ENCODE data around the gene CD200.

CD200 gene

DNA sequence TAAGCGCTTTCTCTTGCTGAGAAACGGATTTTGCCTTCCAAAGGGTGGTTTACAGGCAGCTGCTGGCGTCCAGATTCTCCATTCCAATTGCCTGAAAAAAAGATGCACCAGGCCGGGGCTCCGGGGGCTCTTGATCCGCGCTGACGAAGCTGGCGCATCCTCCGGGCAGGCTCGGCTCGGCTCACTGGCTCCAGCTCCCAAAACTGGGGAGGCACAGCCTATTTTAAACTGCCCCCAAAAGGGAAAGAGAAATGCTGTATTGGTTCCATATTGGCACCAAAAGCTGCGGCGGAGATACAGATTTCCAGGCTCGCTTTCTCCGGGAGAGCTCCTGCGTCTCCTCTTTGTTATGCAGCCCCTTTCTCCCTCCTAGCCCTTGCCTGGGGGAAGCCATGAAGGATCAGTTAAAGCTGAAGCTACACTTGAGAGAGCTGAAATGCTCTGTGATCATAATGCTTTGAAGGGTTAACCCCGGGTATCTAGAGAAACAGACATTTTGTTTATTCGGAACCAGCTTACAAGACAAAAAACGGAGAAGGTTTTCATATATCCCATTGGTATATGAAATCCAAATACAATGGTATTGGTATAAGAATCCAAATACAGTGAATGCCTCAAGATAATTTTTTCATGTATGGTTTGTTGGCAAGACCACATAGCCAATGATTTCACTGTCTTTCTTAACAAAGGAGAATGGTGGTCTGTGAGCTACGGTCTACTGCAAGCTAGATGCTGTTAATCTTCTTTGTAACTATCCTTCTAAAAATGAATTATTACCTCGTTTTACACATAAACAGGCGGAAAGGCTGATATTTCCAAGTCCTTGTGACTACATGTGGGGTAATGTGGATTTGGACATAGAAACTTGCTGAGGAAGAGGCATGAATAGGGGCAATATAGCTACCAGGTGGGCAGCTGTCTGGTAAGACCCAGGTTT is 693 bp downstream of the CD200 start:
- peak in 1 of 2 experiments; percentile 62 for DNase-seq

- DNase-seq: no peak
These were observed 1.9 kb downstream of the CD200 start for GRCh38 chr3:112334691-112335433.

GRCh38 chr3:112335434-112335781 is 2.5 kb downstream of the CD200 start:
- DNase-seq: no peak

DNA sequence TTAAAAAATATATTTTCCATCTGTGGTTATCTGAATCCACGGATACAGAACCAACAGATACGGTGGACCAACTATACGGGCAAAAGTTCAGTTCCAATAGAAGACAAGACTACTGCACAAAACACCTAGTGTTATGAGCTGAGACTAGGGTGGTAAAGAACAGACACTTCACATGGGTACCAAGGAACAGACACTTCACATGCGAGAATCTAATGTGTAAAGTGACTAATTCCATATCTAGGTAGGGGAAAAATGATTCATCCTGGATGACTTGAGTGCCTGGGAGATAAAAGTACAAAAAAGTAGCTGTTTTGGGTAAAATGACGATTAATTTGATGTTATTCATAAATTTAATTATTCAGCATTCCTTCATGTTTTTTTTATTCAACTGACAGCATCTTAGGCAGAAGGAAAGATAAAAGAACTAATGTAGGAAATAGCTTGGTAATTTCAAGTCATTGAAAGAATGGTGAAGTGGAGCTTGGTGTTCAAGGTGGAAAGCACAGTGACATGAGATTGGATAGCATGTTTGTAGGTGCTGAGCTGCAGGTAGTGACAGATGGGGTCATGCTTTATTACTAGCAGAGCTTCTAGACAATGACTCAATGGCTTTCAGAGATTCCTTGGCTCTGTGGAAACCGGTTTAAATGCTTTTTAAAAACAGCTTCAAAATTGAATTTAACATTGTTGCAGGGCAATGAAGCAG is 5.2 kb downstream of the CD200 start:
- no peak for DNase-seq

GRCh38 chr3:112338727-112339056 is 5.7 kb downstream of the CD200 start:
- DNase-seq: no peak

DNA sequence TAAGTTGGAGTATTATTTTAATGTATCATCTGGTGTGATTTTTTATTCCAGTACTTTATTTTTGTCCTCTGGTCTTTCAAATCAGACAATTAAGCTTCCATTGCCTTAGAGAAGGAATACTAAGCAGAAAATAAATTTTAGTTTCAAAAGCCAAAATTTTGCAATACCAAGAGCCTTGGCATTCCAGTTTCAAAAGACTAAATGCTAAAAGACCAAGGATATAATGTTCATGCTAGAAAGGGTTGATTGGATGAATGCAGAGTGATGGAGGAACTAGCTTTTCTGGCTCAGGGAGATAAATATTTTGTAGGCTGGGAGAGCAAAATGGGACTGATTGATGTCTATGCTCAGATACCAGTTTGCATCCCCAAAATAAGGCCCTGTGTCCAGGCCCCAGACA is 6.2 kb downstream of the CD200 start:
- DNase-seq: no peak

GRCh38 chr3:112339609-112340008 is 6.7 kb downstream of the CD200 start:
- DNase-seq: no peak

- DNase-seq: no peak
These were observed 8.4 kb downstream of the CD200 start for GRCh38 chr3:112341386-112341785.

GRCh38 chr3:112345681-112346080 is 12.7 kb downstream of the CD200 start:
- no peak for DNase-seq

DNA sequence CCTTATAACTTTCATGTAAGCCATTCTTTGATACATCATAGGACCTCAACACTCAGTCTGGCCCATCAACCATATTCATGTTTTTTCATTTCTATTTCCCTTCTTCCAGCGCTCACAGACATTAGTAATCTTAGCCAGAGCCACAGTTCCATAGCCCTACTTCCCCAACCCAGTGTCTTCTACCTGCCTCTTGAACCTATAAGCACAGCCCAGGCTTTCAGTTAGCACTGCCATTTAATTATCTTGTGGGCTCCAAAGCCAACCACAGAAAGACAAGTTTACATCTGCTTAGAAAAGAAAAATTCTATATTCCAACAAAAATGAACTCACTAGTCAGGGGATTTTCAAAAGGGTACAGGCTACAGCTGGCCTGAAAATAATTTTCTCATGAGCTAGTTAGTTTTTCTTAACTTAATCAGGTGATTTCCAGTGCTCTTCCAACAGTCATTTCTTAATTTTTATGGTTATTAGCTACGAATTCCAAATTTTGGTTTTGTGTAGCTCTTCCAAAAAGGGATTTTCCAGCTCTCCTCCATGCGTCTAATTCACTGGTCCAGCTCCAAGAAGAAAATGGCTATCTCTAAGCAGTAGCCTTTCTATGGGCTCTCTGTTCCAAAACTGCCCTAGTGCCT is 13.7 kb downstream of the CD200 start:
- no peak for DNase-seq

DNA sequence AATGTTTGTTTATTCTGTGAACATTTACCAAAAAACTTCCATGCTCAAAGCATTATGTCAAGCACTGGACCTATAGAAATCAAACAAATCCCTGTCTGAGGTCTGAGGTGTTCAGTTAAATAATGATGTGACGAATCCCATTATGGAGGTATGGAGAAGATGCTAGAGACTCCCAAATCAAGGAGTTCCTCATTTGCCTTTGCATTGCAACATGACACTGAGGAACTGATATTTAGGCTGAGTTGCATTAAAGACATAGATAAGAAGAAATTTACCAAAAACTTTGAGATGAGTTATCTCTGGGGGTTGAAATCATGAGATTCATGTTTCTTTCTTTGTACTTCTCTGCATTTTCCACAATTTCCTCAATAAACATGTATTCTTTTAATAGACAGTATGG is 16.0 kb downstream of the CD200 start:
- no peak for DNase-seq

DNA sequence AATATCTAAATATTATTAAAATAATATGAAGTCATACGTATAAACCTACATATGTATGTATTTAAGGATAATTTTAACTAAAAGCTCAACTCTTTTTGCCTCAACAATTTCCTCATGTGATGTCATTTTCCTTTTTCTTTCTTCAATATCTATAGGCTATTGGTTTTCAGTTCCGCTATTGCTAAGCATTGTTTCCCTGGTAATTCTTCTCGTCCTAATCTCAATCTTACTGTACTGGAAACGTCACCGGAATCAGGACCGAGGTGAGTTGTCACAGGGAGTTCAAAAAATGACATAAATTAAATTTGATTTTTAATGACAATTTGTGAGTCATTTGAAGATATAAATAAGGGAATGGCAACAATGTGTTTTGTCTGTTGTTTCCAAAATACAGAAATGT is 16.6 kb downstream of the CD200 start:
- DNase-seq: no peak

- peak; percentile 82 to 93 for DNase-seq
These were observed 17.3 kb downstream of the CD200 start for GRCh38 chr3:112350018-112350810.

GRCh38 chr3:112351036-112351435 is 18.1 kb downstream of the CD200 start:
- peak in 1 of 2 experiments; percentile 28 for DNase-seq

DNA sequence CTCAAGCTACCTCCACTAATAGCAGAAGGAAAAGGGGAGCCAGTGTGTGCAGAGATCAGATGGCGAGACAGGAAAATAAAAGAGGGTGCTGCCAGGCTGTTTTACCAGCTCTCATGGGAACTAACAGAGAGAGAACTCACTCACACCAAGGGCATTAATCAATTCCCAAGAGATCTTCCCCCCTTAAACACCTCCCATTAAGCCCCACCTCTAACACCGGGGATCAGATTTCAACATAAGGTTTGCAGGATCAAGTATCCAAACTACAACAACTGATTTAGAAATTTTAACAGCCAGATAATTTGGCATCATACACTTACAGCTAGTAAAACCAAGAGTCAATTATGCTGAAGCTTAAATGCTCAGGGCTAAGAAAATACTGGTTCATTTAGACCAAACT is 18.9 kb downstream of the CD200 start:
- DNase-seq: peak; percentile 98 to 100

DNA sequence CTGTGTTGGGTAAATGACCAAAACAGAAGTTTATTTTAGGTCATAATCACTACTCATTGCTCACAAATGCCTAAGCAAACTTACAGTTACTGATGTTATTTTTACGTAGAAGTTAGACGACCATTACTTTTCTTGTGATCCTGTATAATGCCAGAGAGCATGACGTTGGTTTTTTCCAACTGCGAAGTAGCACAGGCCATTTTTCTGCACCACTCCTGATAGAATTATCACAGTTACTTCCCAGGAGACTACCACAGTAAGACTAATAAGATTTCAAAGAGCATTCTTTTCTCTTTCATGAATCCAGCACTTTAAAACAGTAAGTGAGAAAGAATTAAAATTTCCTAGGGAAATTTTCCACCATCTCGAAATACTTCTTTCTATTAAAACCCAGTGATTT is 19.8 kb downstream of the CD200 start:
- no peak for DNase-seq

DNA sequence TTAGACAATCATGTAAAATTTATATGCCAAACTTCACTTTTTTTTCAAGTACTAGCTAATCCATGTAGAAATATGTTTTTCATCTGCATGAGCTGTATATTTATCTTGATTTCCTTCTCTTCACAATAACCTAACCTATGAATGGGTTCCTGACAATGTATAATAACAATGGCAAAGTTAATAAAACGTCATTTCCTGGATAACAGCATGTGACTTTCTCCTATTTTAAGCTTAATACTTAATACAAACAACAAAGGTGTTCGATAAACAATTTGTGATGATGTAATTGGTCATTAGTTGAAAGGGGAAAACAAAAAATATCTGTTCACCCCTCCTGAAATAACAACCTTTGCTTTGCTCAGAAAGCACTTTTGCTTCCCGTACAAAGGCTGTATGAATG is 20.4 kb downstream of the CD200 start:
- DNase-seq: no peak

DNA sequence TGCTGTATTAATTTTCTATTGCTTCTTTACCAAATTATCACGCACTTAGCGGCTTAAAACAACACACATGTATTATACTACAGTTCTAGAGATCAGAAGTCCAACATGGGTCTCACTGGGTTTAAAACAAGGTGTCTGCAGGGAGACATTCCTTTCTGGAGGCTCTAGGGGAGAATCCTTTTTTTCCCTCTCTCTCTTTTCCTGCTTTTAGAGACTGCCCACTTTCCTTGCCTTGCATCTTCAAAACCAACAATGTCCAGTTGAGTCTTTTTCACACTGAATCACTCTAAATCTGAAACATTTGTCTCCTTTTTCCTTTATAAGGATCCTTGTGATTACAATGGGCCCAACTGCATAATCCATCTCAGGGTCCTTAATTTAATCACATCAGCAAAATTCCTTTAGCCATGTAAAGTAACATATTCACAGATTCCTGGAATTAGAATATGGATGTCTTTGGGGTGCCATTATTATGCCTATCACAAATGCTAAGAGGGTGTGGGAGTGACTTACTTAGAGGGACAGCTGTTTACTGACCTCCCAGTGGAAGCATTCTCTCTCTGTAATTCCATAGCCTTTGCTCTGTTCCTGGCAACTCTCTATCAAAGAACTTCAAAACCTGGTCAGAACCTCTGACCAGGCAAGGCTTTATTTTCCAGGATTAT is 21.8 kb downstream of the CD200 start:
- DNase-seq: no peak

DNA sequence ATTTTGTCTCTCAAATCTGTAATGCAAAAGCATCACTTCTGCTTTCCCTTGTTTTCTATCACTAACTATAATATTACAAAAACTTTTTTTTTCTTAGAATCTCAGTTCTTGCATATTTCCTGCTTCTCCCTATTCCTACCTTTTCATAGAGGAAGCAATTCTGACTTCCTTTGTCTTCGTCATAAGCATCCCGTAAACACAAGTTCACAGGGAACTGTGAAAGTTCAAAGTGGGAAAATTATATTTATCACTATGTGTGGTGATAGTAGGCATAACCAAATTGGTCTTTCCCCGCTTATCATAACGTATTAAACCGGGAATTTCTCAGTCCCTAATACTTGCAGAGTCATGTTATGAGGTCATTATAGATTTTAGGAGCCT is 22.3 kb downstream of the CD200 start:
- no peak for DNase-seq

DNA sequence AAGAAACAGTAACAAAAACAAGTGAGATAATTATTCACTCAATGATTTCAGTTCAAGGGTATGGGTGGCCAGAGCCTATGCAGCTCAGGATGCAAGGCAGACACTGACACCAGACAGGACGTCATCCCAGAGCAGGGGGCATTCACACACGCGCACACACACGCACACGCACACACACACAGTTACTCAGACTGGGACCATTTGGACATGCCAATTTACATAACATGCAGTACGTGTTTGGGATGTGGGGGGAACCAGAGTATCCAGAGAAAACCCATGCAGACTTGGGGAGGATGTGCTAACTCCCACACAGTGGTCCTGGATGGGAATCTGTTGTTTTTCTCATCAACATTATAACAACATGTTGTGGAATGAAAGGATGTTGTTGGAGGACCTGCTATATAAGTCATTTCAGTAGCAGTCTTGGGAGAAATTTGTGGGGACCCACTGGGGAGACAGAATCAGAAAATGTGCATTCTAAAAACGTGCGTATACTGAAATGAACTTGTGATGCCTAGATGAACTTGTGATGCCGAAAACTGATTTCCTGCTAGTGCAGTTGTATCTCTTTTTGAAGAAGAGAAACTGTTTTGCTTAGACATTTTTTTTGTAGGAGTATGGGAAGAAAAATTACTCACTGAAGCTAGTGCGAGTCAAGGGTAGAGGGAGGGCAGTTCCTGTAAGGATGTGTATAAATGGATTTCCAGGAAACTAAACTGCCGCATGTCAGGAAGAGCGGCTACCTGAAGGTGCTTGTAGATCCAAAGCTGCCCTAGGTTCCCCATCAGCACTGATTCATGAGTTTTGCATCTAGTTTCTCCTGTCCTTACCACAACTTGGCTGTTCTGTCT is 25.2 kb downstream of the CD200 start:
- DNase-seq: no peak

DNA sequence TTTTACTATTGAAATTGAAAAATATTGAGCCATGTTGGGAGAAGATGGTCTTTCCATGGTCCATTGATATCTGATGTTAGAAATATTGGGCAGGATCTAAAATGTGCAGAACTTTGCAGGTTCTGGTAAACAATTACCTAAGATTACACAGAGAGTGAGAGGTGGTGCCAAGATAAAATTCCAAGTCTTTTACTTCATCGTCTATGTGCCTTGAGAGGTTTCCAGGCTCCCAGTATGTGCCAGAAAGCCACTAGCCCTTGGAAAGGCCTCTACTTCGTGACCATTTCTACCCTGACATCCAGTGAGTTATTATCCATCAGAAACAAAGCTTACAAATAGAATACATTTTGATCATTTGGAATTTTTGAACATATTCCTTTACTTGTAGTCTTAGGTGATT is 27.6 kb downstream of the CD200 start:
- no peak for DNase-seq

All from NCI-H524 (cell line).